DND-41 (cell line): ENCODE data around the gene ZNF528.

ENCODE experiments used
- ATAC-seq: fragments of 200-7000 bp; cut with Tn5 transposase; 3 replicates; pipeline ENCODE4 v1.9.1; 2021; ENCODE audit warnings: low read depth; ENCODE audit not compliant: insufficient read depth
- DNase-seq: peaks from one replicate; pipeline ENCODE4 v3.0.0-alpha.2; 2020
- H2AFZ ChIP-seq: 2 replicates; pipeline ENCODE4 v1.6.0; 2012; ENCODE audit warnings: low read depth, low read length
- H3K27ac ChIP-seq: 2 replicates; pipeline ENCODE4 v1.5.1; 2012; ENCODE audit warnings: low read length, inconsistent platforms
- H3K27me3 ChIP-seq: fragments of 200-600 bp; sonication (generic); 2 replicates; pipeline ENCODE4 v1.6.0; 2012; ENCODE audit warnings: low read length, mild to moderate bottlenecking, inconsistent platforms; ENCODE audit not compliant: insufficient read depth, poor library complexity
- H3K36me3 ChIP-seq: 2 replicates; pipeline ENCODE4 v1.5.1; 2012; ENCODE audit warnings: low read length, inconsistent platforms; ENCODE audit not compliant: insufficient read depth
- H3K4me1 ChIP-seq: 2 replicates; pipeline ENCODE4 v1.5.1; 2012; ENCODE audit warnings: mild to moderate bottlenecking, low read length; ENCODE audit not compliant: insufficient read depth
- H3K4me2 ChIP-seq: 2 replicates; pipeline ENCODE4 v1.6.0; 2012; ENCODE audit warnings: mild to moderate bottlenecking, moderate library complexity, low read length, inconsistent platforms; ENCODE audit not compliant: insufficient read depth
- H3K4me3 ChIP-seq, 2 experiments: fragments of 200-600 bp in 1 of 2; shearing (Covaris generic) in 1 of 2; 2 replicates each; pipeline ENCODE4 v1.5.1; 2012 to 2016; ENCODE audit warnings: inconsistent platforms in 2 of 2, low read length in 2 of 2, mild to moderate bottlenecking in 2 of 2, low read depth in 1 of 2, moderate library complexity in 1 of 2
- H3K79me2 ChIP-seq: 2 replicates; pipeline ENCODE4 v1.6.0; 2012; ENCODE audit warnings: low read length, inconsistent platforms; ENCODE audit not compliant: insufficient read depth
- H3K9ac ChIP-seq: 2 replicates; pipeline ENCODE4 v1.6.0; 2012; ENCODE audit warnings: low read depth, mild to moderate bottlenecking, inconsistent platforms, low read length, moderate library complexity
- H3K9me3 ChIP-seq: 2 replicates; pipeline ENCODE4 v1.5.1; 2012; ENCODE audit warnings: low read length, moderate library complexity, mild to moderate bottlenecking, inconsistent platforms; ENCODE audit not compliant: insufficient read depth, severe bottlenecking
- H4K20me1 ChIP-seq: 2 replicates; pipeline ENCODE4 v1.6.0; 2012; ENCODE audit warnings: low read length; ENCODE audit not compliant: insufficient read depth
- CTCF ChIP-seq: IDR thresholded peaks from 2 replicates; pipeline ENCODE4 v1.5.1; 2012; ENCODE audit warnings: borderline replicate concordance, low read length, moderate library complexity, mild to moderate bottlenecking; ENCODE audit not compliant: poor library complexity, severe bottlenecking; ENCODE audit errors: extremely low read depth
- EZH2 ChIP-seq: IDR thresholded peaks from 3 replicates; pipeline ENCODE4 v1.6.1; 2012; ENCODE audit warnings: borderline replicate concordance, low read depth, mild to moderate bottlenecking, moderate library complexity, low read length, inconsistent platforms; ENCODE audit not compliant: severe bottlenecking

The ZNF528 gene

GRCh38 chr19:52369559-52370340 is 27.9 kb upstream of the ZNF528 start, which contains the start of gene ZNF880:
ZNF880 (plus strand) TSS chr19:52369923; CDS start chr19:52369966, 43 bp downstream.
- no peak within 1 kb of the TSS for H3K9ac ChIP-seq
- no peaks in the 10 kb centered on the region for H4K20me1 ChIP-seq
- peaks cover 24% of the 10 kb centered on the region for H3K9me3 ChIP-seq
- no peak within 1 kb of the TSS for H3K4me2 ChIP-seq
- no peak for DNase-seq
- no peak for ATAC-seq
- no peak within 1 kb of the TSS for H3K27ac ChIP-seq
- H3K36me3 ChIP-seq = peaks cover 45% of the 10 kb centered on the region
- no peak within 1 kb of the TSS for H3K4me3 ChIP-seq
- no peaks in the 10 kb centered on the region for H3K79me2 ChIP-seq
- TF ChIP-seq EZH2 (no peak), CTCF (no peak)
- H2AFZ ChIP-seq = no peak within 1 kb of the TSS
- no peaks in the 10 kb centered on the region for H3K4me1 ChIP-seq
- no peaks in the 10 kb centered on the region for H3K27me3 ChIP-seq

GRCh38 chr19:52370341-52370710 is 27.3 kb upstream of the ZNF528 start:
- peaks cover 19% of the 10 kb centered on the region for H3K9me3 ChIP-seq
- no peaks in the 10 kb centered on the region for H4K20me1 ChIP-seq
- no peak for TF ChIP-seq CTCF
- H3K4me3 ChIP-seq = no peak overlapping the region
- no peaks in the 10 kb centered on the region for H3K4me1 ChIP-seq
- no peak overlapping the region for H3K9ac ChIP-seq
- no peaks in the 10 kb centered on the region for H3K27me3 ChIP-seq
- ATAC-seq (no peak), DNase-seq (no peak)
- no peaks in the 10 kb centered on the region for H3K79me2 ChIP-seq
- H2AFZ ChIP-seq = no peak overlapping the region
- H3K27ac ChIP-seq = no peak overlapping the region
- H3K36me3 ChIP-seq = peaks cover 41% of the 10 kb centered on the region
- no peak overlapping the region for H3K4me2 ChIP-seq

GRCh38 chr19:52391135-52391534 is 6.5 kb upstream of the ZNF528 start:
- DNase-seq = no peak

More at GRCh38 chr19:52391135-52391534, 6.5 kb upstream of the ZNF528 start:
- Histone ChIP-seq H4K20me1 (no peaks in the 10 kb centered on the region), H3K79me2 (peaks cover 14% of the 10 kb centered on the region), H2AFZ (no peak overlapping the region), H3K4me2 (no peak overlapping the region), H3K4me1 (peaks cover 12% of the 10 kb centered on the region), H3K9ac (no peak overlapping the region), H3K36me3 (peaks cover 42% of the 10 kb centered on the region), H3K27ac (no peak overlapping the region), H3K4me3 (no peak overlapping the region), H3K9me3 (peaks cover 9% of the 10 kb centered on the region), H3K27me3 (no peaks in the 10 kb centered on the region)
- TF ChIP-seq EZH2 (no peak), CTCF (peak; percentile 32)
- no peak for ATAC-seq
